ENCODE results near the gene MT1A.

The MT1A gene

DNA sequence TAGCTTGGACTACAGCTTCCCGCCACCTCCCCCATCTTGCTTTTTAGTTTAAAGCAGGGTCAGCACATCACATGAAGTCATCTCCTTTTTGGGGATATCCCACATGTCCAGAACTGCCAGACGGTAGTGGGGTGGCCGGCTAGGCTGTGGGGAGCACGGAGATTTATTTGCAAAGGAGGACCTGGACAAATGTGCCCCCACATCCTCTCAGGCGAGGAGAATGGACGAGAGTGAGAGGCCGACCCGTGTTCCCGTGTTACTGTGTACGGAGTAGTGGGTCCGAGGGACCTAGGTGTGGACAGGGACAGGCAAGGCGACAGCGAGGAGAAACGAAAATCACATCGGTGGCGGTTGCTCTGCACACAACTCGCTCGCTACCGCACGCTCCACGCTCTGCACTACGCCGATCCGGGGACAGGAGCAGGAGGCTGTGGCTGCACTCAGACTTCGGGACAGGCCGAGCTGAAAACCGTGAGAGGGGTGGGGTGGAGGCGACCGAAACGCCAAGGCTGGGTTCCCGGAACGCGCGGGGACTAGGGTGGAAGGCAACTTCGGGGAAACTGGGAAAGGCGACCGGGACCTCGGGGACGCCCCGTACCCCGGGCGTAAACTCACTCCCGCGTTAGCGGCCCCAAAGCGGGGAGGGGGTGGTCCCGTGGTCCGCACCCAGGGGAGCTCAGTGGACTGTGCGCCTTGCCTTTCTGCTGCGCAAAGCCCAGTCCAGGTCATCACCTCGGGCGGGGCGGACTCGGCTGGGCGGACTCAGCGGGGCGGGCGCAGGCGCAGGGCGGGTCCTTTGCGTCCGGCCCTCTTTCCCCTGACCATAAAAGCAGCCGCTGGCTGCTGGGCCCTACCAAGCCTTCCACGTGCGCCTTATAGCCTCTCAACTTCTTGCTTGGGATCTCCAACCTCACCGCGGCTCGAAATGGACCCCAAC is at the start of gene MT1A:
TSS of gene MT1A (plus strand) at position 853 of the 937 bp plus-strand sequence. CDS start at position 926, 73 bp downstream.
- FAIRE-seq = no peak

DNA sequence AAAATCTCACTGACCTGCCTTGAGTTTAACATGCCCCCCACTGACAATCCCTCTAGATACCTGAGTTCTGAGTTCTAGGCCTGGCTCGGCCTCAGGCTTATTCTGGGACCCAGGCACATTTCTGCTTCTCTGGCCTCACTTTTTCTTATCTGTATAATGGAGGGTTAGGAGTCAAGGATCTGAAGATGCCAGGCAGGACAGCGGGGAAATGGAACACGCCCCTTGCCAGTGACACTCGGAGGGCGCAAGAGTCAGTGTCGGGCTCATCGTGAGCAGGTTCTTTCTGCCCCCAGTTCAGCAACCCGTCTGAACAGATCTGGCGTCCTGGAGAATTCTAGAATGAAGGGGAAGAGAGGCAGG is 49.7 kb upstream of the MT1A start:
- no peak for FAIRE-seq

DNA sequence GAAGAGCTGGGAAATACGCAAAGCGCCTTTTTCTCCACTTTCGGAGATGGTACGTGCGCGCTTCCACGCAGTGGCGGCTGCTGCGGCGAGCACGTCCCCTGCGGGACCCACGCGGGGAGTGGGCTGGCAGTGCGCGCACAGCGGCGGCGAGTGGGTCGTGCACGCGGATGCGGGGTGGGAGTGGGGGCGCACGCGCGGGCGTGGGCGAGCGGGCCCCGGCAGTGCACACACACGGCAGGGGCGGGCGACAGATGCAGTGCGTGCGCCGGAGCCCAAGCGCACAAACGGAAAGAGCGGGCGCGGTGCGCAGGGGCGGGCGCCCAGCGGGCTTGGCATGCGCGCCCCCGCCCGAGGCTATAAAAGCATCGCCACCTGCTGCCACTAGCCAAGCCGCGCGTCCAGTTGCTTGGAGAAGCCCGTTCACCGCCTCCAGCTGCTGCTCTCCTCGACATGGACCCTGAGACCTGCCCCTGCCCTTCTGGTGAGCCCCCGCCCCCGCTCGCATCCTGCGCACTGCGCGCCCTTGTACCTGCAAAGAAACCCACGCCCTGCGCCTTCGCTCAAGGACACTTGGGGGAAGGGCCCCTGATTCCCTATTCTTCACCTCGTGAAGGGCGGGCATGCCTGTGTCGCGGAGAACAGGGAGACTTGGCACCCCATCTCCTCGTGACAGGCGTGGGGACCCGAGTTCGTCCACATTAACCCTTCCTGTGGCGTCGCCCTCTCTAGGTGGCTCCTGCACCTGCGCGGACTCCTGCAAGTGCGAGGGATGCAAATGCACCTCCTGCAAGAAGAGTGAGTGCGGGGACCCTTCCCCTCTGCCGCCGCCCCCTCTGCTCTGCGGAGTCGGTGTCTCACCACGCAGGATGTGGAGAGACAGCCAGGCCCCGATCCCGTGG is 49.1 kb upstream of the MT1A start, which contains the start of gene MT3:
TSS of gene MT3 (plus strand) at position 388 of the 899 bp plus-strand sequence. CDS start at position 451, 63 bp downstream.
- no peak for FAIRE-seq

DNA sequence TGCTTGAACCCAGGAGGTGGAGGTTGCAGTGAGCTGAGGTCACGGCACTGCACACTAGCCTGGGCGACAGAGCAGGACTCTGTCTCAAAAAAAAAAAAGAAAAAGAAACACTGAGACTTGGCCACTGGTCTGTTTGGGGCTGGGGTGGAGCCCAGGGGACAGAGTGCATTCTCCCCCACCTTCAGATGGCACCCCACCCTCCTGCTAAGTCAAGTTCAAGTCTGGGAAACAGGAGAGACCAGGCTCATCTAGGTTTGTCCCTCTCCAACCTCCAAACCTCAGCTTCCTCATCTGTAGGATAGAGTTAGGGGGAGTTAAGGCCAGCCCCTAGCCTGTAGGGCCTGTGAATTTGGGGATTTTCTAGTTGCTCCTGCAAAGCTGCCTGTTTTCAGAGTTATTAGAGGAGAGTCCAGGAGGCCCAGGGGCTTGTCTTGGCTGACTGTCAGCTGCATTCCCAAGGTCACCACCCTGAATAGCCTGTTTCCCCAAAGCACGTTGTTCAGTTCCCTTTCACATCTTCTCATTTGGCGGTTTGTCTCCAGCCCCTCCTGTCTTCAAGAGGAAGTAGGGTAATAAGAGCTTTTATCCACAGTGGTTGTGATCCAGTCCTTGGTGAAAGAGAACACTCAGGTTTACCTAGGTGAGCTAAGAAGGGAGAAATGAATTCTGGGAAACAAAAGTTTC is 46.9 kb upstream of the MT1A start:
- no peak for FAIRE-seq

DNA sequence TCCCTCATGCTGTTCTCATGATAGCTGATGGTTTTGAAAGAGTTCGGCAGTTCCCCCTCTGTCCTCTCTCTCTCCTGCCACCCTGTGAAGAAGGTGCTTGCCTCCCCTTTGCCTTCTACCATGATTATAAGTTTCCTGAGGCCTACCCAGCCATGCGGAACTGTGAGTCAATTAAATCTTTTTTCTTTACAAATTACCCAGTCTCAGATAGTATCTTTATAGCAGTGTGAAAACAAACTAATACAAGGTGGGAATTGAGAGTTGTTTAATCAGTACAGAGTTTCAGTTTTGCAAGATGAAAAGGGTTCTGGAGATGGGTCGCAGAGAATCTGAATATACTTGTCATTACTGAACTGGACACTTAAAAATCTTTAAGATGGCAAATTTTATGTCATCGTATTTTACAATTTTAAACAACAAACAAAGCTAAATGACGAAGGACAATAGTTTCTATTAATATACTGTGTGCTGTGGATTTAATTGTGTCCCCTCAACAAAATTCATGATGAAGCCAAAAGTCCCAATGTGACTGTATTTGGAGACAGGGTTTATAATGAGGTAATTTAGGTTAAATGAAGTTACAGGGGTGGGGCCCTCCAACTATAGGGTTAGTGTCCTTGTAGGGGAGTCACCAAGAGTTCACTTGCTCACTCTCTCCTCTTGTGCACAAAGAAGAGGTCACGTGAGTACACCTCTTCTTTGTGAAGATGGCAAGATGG is 44.7 kb upstream of the MT1A start:
- no peak for FAIRE-seq

DNA sequence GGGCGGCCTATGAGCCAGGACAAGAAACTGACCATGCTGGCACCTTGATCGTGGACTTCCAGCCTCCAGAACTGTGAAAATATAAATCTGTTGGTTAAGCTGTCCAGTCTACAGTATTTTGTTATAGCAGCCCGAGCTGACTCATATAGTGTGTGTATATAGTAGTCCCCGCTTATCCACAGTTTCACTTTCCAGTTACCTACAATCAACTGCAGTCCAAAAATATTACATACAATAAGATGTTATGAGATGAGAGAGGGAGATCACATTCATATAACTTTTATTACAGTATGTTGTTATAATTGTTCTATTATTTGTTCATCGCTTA is 44.2 kb upstream of the MT1A start:
- FAIRE-seq = no peak

DNA sequence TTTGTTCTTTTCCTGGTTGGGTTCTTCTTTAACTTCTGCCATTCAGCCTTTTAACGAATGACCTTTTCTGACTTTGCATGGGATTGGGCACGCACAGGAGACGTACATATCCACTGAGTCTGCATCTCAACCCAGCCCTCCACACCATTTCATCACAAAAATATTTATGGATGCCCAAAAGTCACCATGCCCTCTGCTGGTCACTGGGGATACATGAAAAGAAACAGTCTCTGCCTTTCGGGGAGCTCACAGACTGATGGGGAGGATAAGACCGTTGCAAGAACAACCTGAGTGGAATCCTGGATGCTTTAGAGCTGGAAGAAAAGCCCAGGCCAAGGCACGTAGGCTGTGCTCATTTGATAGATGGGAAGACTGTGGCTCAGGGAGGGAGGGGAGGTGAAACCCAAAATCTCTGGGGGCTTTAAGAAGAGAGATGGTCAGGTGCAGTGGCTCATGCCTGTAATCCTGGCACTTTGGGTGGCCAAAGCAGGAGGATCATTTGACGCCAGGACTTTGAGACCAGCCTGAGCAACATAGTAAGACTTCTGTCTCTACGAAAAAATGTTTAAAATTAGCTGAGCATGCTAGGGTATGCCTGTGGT is 38.0 kb upstream of the MT1A start:
- no peak for FAIRE-seq

DNA sequence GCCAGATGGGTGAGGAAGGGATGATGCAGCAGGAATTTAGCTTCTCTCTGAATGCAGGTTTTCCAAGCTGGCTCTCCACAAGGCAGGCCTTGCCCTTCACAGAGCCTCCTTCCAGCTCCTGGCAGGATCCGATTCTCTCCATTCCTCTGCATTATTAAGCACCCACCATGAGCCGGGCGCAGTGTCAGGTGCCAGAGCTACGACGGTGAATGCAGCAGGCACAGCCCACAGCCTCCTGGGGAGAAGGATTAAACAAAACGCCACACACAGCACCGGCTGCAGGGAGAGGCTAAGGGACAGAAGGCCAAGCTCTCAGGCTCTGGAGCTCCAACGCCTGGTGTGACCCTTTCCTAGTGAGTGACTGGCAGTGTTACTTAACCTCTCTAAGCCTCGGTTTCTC is 37.1 kb upstream of the MT1A start:
- FAIRE-seq = no peak

DNA sequence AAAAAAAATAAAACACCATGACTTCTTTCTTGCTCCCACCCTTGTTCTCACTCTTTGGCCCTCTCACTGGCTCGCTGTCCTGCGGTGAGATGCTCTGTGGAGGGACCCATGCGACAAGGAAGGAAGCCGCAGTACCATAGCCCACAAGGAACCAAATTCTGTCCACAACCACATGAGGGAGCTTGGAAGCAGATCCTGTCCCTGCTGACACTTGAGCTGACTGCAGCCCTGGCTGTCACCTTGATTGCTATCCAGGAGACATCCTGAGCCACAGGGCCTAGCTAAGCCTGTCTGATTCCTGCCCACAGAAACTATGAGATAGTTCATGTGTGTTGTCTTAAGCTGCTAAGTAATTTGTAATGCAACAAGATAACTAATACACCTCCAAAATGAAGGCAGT is 34.9 kb upstream of the MT1A start:
- no peak for FAIRE-seq

DNA sequence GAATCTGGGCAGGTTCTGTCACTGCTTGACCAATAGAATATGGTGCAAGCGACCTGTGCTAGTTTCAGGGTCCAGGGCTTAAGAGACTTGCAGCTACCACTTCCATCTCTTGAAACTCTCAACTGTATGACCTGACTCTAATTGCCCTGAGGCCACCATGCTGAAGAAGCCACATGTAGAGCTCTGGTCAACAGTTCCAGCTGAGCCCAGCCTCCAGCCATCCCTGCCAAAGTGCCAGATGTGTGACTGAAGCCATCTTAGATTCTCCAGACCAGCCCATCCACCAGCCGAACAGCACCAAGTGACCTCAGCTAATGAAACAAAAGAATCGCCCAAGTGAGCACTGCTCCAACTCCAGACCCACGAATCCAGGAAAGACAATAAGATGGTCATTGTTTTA is 33.5 kb upstream of the MT1A start:
- no peak for FAIRE-seq

DNA sequence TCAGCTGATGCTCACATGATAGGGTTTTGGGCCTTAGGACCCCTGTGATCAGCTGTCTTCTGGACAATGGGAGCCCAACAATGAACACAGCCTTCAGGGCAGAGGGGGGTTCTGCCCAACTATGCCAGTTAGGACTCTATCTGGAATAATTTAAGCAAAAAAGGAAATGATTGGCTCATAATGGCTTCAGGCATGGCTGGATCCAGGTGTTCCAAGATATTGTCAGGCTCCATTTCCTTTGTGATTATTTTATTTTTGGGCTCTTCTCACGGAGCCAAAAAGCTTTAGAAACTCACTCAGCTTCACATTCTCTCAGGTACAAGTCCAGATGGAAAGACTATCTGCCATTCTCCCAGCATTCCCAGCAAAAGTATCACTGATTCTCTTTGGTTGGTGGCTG is 33.0 kb upstream of the MT1A start:
- no peak for FAIRE-seq

DNA sequence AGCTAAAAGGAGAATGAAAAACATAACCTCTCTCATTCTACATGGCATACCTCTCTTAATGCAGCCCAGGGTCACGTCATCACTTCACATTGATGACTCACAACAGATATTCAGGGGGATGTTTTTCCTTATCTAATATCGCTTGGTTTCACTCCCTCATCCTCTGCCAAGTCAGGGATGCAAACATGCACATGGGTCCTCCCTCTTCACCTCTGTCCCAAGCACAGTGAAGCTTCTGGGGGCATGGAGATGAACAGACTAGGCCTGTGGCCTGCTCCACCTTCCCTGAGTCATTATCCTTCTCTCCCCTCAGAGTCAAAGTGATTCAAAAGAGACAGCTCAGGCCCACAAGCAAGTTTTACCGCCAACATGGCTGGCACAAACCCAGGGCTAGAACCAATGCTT is 32.4 kb upstream of the MT1A start:
- FAIRE-seq = no peak

DNA sequence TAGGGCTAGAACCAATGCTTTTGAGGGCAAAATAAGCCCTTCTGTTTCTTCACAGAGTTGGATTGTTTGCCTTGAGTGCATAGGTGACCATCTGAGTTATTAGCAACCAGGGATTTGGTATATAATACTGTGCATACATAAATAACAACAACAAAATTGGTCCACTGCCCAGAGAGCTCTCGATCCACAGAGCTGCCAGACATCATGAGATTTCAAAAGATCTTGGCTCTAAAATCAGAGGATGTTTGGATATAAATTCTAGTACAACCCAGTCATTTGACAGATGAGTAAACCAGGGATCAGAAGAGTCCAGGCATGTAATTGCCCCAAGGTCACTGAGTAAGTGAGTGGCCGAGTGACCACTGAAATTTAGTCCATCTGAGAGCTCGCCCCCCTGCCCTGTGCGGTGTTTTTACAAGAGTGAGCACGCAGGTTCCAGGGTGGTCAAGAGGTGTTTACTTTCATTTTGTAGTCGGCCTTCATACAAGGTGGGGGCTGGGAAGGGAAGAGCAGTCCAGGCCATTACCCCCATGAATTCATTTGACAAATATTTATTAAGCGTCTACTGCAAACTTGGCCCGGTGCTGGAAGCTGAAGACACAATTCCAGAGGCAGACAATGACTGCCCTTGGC is 31.9 kb upstream of the MT1A start:
- FAIRE-seq = no peak

DNA sequence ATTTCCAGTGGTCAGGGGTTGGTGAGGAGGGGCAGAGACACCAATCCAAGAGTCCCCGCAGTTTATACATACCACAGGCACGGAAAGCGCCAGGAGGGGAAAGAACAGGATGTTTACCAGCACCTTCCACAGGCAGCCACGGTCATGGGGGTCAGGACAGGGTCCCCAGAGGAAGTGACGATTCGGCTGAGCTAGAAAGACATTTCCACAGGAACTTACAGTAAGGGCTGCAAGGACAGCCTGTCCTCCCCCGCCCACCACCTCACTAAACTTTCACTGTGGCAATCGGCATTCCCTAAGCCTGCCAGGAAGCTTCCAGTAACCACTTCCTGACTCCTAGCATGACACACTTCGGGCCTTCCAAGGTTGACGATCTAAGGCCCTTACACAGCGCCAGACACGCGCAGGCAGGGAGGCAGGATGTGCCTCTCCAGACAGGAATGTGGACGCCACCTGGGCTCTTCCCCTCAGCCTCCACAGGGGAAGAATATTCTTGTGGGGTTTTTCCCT is 31.3 kb upstream of the MT1A start:
- FAIRE-seq = no peak

DNA sequence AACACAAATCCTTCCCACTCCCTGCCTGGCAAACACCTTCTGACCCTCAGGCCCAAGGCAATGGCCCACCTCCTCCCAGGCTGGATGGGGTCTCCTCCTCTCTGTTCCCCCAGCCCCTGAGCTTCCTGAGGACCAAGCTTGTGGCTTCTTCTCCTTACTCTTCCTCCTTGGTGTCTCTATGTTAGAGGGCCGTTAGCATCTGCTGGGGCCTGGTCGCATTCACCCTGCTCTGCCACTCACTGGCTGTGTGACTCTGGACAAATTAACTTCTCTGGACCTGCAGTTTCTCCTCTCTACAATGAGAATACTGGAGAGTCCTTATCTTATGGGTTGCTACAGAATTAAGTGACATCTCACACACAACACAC is 30.8 kb upstream of the MT1A start:
- no peak for FAIRE-seq

DNA sequence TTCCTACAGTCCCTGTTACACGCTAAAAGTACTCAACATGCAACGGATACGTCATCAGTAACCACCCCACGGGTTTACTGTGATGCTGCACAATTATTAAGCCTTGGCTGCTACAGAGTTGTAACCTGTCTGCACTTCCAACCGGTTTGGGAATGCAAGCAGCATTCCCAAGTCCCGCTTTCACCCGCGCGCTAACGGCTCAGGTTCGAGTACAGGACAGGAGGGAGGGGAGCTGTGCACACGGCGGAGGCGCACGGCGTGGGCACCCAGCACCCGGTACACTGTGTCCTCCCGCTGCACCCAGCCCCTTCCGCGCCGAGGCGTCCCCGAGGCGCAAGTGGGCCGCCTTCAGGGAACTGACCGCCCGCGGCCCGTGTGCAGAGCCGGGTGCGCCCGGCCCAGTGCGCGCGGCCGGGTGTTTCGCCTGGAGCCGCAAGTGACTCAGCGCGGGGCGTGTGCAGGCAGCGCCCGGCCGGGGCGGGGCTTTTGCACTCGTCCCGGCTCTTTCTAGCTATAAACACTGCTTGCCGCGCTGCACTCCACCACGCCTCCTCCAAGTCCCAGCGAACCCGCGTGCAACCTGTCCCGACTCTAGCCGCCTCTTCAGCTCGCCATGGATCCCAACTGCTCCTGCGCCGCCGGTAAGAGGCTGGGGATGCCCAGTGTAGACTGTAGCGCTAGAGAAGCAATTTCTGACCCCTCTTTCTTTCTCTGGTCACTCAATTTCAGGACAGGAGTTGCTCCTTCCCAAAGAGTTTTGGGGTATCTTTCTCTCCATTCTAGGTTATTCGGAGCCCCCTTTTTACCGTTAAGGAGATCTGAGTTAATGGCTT is 30.2 kb upstream of the MT1A start, which contains the start of gene MT2A:
TSS of gene MT2A (plus strand) at position 542 of the 833 bp plus-strand sequence. CDS start at position 614, 72 bp downstream.
- FAIRE-seq = no peak

DNA sequence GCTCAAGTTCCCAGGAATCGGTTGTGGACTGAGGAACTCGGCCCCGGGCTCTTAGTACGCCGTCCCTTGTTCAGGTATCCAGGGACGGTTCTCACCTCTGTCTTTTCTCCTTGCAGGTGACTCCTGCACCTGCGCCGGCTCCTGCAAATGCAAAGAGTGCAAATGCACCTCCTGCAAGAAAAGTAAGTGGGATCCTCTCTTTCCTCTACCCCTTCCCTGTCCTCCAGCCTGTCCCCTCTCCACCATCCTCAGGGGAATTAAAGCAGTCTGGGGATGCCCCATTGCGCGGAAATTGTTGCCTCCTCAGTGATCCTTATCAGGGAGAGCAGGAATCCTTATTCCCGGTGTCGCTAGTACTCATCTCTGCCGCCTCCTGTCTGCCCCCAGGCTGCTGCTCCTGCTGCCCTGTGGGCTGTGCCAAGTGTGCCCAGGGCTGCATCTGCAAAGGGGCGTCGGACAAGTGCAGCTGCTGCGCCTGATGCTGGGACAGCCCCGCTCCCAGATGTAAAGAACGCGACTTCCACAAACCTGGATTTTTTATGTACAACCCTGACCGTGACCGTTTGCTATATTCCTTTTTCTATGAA is 29.5 kb upstream of the MT1A start:
- FAIRE-seq = no peak

DNA sequence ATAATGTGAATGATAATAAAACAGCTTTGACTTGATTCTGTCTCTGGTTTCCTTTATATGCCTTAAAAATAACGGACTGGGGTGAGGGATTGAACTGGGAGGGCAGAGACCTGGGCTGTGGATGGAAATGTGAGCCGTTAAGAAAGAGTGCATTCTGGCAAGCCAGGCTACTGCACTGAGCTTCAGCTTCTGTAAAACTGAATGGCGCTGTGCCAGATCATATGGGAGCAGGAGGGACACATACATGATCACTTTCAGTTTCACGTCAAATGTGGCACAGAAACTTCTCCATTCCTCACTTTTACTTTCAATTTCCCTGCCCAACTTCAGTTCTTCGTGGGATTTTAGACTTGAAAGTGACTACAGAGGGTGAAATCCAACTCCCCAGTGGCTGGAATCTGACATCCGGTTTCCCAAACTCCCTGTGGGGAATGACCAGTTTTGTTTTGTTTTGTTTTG is 29.0 kb upstream of the MT1A start:
- no peak for FAIRE-seq

DNA sequence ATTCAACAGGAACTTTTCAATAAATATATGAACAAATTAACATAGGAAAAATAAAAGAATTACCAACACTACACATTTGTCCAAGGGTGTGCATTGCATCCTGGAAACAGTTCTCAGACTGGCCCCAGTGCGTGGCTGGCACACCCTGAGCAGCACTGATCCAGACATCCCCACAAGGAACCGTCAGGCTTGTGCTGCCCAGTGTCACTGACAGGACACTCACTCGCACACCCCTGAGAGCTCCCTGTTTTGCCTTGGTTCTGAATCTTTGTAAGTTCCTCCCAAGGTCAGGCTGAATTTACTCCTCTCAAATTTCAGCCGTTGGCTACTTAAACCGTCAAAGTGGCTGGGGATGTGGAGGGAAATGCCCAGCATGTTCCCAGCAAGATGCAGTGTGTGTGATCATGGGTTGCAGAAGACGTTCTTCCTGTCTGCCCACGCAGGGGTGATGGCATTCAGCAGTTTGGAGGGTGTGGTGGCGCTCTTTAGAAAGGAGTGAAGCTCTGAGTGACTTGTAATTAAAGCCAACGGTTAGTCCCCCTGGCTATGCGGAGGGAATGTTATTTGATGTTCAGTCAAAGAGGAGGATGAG is 28.4 kb upstream of the MT1A start:
- FAIRE-seq = no peak
